HG03432 (cell line): ENCODE measurements around the gene NHLH2.

ENCODE experiments used
- ATAC-seq: cut with Tn5 transposase; IDR thresholded peaks from one replicate; pipeline ENCODE4 v1.9.1; 2021; ENCODE audit warnings: mild to moderate bottlenecking, moderate library complexity; ENCODE audit not compliant: unreplicated experiment

Gene NHLH2

GRCh38 chr1:115840605-115841460 lies at the start of gene NHLH2:
TSS of gene NHLH2 (minus strand) at chr1:115841126. CDS start at chr1:115838372, 2,754 bp downstream.
- no peak for ATAC-seq

- ATAC-seq, result no peak
Measured at GRCh38 chr1:115890580-115890979, 49.7 kb upstream of the NHLH2 start.

GRCh38 chr1:115888976-115889375 lies 48.0 kb upstream of the NHLH2 start:
- ATAC-seq, result no peak

- no peak for ATAC-seq
Measured at GRCh38 chr1:115882913-115883902, 42.3 kb upstream of the NHLH2 start.

- ATAC-seq, result no peak
Measured at GRCh38 chr1:115880981-115881672, 40.2 kb upstream of the NHLH2 start.

GRCh38 chr1:115879977-115880376 lies 39.1 kb upstream of the NHLH2 start:
- ATAC-seq, result no peak

- ATAC-seq, result no peak
Measured at GRCh38 chr1:115877511-115877910, 36.6 kb upstream of the NHLH2 start.

- ATAC-seq, result no peak
Measured at GRCh38 chr1:115874904-115875303, 34.0 kb upstream of the NHLH2 start.

GRCh38 chr1:115874497-115874896 lies 33.6 kb upstream of the NHLH2 start:
- ATAC-seq, result no peak

GRCh38 chr1:115873184-115873583 lies 32.3 kb upstream of the NHLH2 start:
- no peak for ATAC-seq

GRCh38 chr1:115869064-115869463 lies 28.1 kb upstream of the NHLH2 start:
- ATAC-seq, result no peak

- ATAC-seq, result no peak
Measured at GRCh38 chr1:115867216-115867615, 26.3 kb upstream of the NHLH2 start.

GRCh38 chr1:115865704-115866380 lies 24.9 kb upstream of the NHLH2 start:
- ATAC-seq, result no peak

GRCh38 chr1:115862403-115862802 lies 21.5 kb upstream of the NHLH2 start:
- ATAC-seq, result no peak

- no peak for ATAC-seq
Measured at GRCh38 chr1:115854005-115854404, 13.1 kb upstream of the NHLH2 start.

GRCh38 chr1:115850937-115851336 lies 10.0 kb upstream of the NHLH2 start:
- ATAC-seq, result no peak

- ATAC-seq, result no peak
Measured at GRCh38 chr1:115847787-115848186, 6.9 kb upstream of the NHLH2 start.

- no peak for ATAC-seq
Measured at GRCh38 chr1:115842948-115843347, 2.0 kb upstream of the NHLH2 start.

- ATAC-seq, result no peak
Measured at GRCh38 chr1:115839679-115840237, 1.2 kb downstream of the NHLH2 start.

- ATAC-seq, result no peak
Measured at GRCh38 chr1:115839029-115839678, 1.8 kb downstream of the NHLH2 start.
